Activated CD8-positive, alpha-beta T cell treated with anti-CD3 and anti-CD28 coated beads for 36 hours (primary cell): ENCODE measurements around the gene PRDX6. TPM values are rescaled to one million over a fixed set of nuclear protein-coding genes. Genes with fewer than 3 reads are reported as not detected.

Experiments used
- ATAC-seq: fragments of 200-7000 bp; cut with Tn5 transposase; one replicate; pipeline ENCODE4 v1.10.0; 2021; ENCODE audit warnings: mild to moderate bottlenecking, moderate library complexity
- CTCF ChIA-PET: fragments of 350-600 bp; sonication (Branson Sonifier 250); formaldehyde crosslinking; loops from one replicate; lab custom pipeline; 2021; ENCODE audit warnings: antibody characterized with exemption; lab: Charles Lee
- POLR2A ChIA-PET: fragments of 350-600 bp; sonication (Branson Sonifier 250); formaldehyde crosslinking; loops from one replicate; lab custom pipeline; 2021; ENCODE audit warnings: antibody characterized with exemption; lab: Charles Lee
- DNase-seq: peaks from one replicate; pipeline ENCODE4 v3.0.0-alpha.2; 2020
- H3K27ac Mint-ChIP-seq: one replicate; pipeline ENCODE4 v1.8.0; 2021; ENCODE audit warnings: mild to moderate bottlenecking, mixed read lengths
- H3K27me3 Mint-ChIP-seq: one replicate; pipeline ENCODE4 v1.8.0; 2021; ENCODE audit warnings: mixed read lengths
- H3K36me3 Mint-ChIP-seq: one replicate; pipeline ENCODE4 v1.8.0; 2021; ENCODE audit warnings: low read depth, mixed read lengths
- H3K4me1 Mint-ChIP-seq: one replicate; pipeline ENCODE4 v1.8.0; 2021; ENCODE audit warnings: low read depth, mixed read lengths
- H3K4me3 Mint-ChIP-seq: one replicate; pipeline ENCODE4 v1.8.0; 2021; ENCODE audit warnings: mild to moderate bottlenecking, moderate library complexity, mixed read lengths
- H3K9me3 Mint-ChIP-seq: one replicate; pipeline ENCODE4 v1.8.0; 2021; ENCODE audit warnings: mixed read lengths
- intact Hi-C: fragments of 100-400 bp; cut with micrococcal nuclease; formaldehyde crosslinking; loops from one replicate; pipeline ENCODE4 v1.10.0; 2022
- total RNA-seq, 2 experiments: library from RNA; stranded (reverse); gene quantifications; one replicate each; pipeline ENCODE4 v1.2.3, GENCODE V29; 2021
- TF ChIP-seq, protein P1 (sequence below): fragments of 200-600 bp; IDR thresholded peaks from one replicate; pipeline ENCODE4 v1.8.0; 2022; ENCODE audit warnings: antibody characterized with exemption, mild to moderate bottlenecking

Gene PRDX6
- total RNA-seq, 2 experiments from 2014 or later: 165 to 169 TPM

DNA sequence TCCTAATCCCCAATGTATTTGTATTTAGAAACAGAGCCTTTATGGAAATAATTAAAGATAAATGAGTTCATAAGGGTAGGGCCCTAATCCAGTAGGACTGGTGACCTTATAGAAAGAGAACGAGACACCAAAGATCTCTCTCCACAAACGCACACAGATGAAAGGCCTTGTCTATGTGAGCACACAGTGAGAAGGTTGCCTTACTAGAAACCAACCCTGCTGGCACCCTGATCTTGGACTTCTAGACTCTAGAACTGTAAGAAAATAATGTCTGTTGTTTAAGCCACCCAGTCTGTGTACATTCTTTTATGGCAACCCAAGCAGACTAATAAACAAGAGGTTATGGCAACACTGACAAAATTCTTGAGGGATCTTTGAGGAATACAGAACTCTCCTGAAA lies 44.8 kb upstream of the PRDX6 start:
- ATAC-seq (no peak), DNase-seq (no peak)
- TF ChIP-seq, protein P1, sequence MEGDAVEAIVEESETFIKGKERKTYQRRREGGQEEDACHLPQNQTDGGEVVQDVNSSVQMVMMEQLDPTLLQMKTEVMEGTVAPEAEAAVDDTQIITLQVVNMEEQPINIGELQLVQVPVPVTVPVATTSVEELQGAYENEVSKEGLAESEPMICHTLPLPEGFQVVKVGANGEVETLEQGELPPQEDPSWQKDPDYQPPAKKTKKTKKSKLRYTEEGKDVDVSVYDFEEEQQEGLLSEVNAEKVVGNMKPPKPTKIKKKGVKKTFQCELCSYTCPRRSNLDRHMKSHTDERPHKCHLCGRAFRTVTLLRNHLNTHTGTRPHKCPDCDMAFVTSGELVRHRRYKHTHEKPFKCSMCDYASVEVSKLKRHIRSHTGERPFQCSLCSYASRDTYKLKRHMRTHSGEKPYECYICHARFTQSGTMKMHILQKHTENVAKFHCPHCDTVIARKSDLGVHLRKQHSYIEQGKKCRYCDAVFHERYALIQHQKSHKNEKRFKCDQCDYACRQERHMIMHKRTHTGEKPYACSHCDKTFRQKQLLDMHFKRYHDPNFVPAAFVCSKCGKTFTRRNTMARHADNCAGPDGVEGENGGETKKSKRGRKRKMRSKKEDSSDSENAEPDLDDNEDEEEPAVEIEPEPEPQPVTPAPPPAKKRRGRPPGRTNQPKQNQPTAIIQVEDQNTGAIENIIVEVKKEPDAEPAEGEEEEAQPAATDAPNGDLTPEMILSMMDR: no peak
- H3K4me3 Mint-ChIP-seq: no peak overlapping the region
- CTCF ChIA-PET: interaction anchor here (0.9 to 3.4 kb wide), 7 partner anchors 45 to 681 kb away, joined by 3 to 53 read pairs (median 3); partner anchors contain the start of gene PRDX6
- peaks cover 25% of the 10 kb centered on the region for H3K4me1 Mint-ChIP-seq
- no peaks in the 10 kb centered on the region for H3K9me3 Mint-ChIP-seq
- H3K27ac Mint-ChIP-seq: no peak overlapping the region
- POLR2A ChIA-PET: no interaction called here
- no peaks in the 10 kb centered on the region for H3K27me3 Mint-ChIP-seq
- intact Hi-C loops: no loop called here
- H3K36me3 Mint-ChIP-seq: no peaks in the 10 kb centered on the region

DNA sequence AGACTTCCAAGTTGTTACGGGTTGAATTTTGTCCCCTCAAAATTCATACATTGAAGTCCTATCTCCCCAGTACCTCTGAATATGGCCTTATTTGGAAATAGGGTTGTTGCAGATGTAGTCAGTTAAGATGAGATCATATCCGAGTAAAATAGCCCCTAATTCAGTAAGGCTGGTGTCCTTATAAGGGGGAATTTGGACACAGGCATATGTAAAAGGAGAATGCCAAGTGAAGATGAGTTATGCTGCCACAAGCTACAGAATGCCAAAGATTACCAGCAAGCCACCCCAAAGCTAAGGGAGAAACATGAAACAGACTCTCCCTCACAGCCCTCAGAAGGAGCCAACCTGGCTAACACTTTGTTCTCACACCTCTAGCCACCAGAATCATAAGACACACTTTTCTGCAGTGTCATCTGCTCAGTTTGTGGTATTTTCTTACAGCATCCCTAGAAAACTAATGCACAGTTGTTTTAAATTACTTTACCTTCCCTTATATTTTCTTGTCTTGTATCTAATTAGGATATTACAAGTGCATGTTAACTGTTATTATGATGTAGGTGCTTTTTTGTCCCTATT lies 43.3 kb upstream of the PRDX6 start:
- TF ChIP-seq, protein P1: no peak
- DNase-seq (no peak), ATAC-seq (no peak)
- Mint-ChIP-seq H3K9me3 (no peaks in the 10 kb centered on the region), H3K4me1 (peaks cover 25% of the 10 kb centered on the region), H3K27me3 (no peaks in the 10 kb centered on the region), H3K36me3 (no peaks in the 10 kb centered on the region), H3K4me3 (no peak overlapping the region), H3K27ac (no peak overlapping the region)
- intact Hi-C loops: no loop called here
- ChIA-PET CTCF (no interaction called here), POLR2A (no interaction called here)

DNA sequence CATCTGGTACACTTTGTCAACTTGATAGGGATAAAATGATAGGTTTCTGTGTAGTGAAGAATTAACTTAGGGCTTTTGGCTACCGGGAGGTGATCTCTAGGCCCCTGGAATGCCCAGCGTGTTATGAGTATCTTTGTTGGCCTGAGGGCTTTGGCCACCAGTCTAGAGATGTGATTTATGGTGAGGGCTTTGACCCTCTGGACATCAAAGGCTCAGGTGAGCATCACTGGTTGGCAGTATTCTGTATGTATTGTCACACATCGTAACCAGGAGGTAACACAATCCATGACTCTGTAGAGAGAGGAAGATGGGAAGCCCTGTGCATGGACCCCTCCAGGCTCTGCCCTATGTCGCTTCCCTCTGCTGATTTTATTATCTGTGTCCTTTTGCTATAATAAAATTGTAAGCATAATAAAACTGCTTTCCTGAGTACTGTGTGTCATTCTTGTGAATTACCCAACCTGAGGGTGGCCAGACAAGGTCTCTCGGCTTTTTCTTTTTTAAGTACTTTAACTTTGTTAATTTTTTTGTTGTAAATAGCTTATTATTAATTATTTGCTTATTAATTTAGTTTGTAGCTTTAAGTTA lies 40.2 kb upstream of the PRDX6 start:
- CTCF ChIA-PET: no interaction called here
- ATAC-seq: no peak
- Mint-ChIP-seq H3K27ac (no peak overlapping the region), H3K27me3 (no peaks in the 10 kb centered on the region), H3K36me3 (no peaks in the 10 kb centered on the region), H3K4me1 (no peaks in the 10 kb centered on the region), H3K4me3 (no peak overlapping the region), H3K9me3 (no peaks in the 10 kb centered on the region)
- no peak for DNase-seq
- POLR2A ChIA-PET: interaction anchor here (0.9 kb wide), 1 partner anchor 387 kb away, joined by 3 read pairs; the partner anchor contains the start of gene DARS2
- TF ChIP-seq, protein P1: no peak
- intact Hi-C loops: no loop called here

DNA sequence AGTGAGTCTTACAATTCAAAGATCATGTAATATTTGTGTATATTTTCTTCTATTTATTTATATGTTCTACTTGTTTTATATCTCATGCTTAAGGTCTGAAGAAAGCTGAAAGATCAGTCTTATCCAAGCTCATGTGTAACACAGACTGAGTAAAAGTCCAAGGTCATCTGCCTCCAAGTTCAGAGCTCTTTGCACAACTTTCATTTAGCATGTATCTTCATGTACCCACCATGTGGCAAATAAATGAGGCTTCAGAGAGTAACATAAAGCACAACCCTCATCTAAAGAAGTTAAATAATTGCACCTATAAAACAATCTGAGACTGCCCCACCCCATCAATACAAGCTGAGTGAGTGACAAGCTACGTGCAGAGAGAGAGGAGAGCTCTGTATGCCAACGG lies 38.5 kb upstream of the PRDX6 start:
- intact Hi-C loops: no loop called here
- Mint-ChIP-seq H3K27me3 (no peaks in the 10 kb centered on the region), H3K9me3 (no peaks in the 10 kb centered on the region), H3K4me3 (no peak overlapping the region), H3K4me1 (peaks cover 2% of the 10 kb centered on the region), H3K36me3 (no peaks in the 10 kb centered on the region), H3K27ac (no peak overlapping the region)
- TF ChIP-seq, protein P1: no peak
- DNase-seq (no peak), ATAC-seq (no peak)
- CTCF ChIA-PET: interaction anchor here (1.1 to 4.3 kb wide), 3 partner anchors 9 to 39 kb away, joined by 3 to 34 read pairs (median 4); partner anchors contain the start of gene PRDX6
- POLR2A ChIA-PET: interaction anchor here (1.4 kb wide), 1 partner anchor 38 kb away, joined by 4 read pairs; no protein-coding TSS in a partner anchor

DNA sequence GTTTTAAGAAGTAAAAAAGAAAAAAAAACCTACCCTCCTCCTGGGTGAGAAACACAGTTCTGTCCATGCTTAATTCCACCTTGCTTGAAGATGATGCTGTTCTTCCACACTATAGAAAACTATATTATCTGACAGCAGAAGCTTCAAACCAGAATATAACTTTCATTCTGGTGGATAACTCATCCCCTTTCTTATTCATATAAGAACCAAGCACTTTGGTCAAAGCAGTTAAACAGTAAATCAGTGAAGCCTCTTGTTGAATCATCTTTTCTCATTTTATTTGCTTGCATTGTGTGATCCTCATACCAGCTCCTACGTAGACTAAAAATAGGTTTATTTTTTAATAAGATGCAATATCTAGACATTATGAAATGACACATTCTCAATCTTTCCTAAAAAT lies 36.7 kb upstream of the PRDX6 start:
- TF ChIP-seq, protein P1: no peak
- CTCF ChIA-PET: interaction anchor here (0.6 to 4.3 kb wide), 2 partner anchors 10 to 840 kb away, joined by 3 to 34 read pairs; no protein-coding TSS in a partner anchor
- Mint-ChIP-seq H3K4me1 (peaks cover 18% of the 10 kb centered on the region), H3K27me3 (no peaks in the 10 kb centered on the region), H3K4me3 (no peak overlapping the region), H3K27ac (no peak overlapping the region), H3K9me3 (no peaks in the 10 kb centered on the region), H3K36me3 (peaks cover under 1% of the 10 kb centered on the region)
- ATAC-seq (no peak), DNase-seq (no peak)
- POLR2A ChIA-PET: interaction anchor here (0.6 kb wide), 1 partner anchor 43 kb away, joined by 3 read pairs; no protein-coding TSS in a partner anchor
- intact Hi-C loops: no loop called here
